CD4-positive, alpha-beta T cell (primary cell): ENCODE measurements around the gene RNF207. TPM values are rescaled to one million over a fixed set of nuclear protein-coding genes. Genes with fewer than 3 reads are reported as not detected.
A peak's percentile ranks its signal among the peaks of the same experiment; 100 is the strongest.

Source experiments
- ATAC-seq: fragments of 200-7000 bp; cut with Tn5 transposase; one replicate; pipeline ENCODE4 v1.10.0; 2022; ENCODE audit warnings: mild to moderate bottlenecking; ENCODE audit not compliant: poor library complexity
- CTCF ChIA-PET: fragments of 350-600 bp; sonication (Branson Sonifier 250); formaldehyde crosslinking; loops from one replicate; lab custom pipeline; 2021; ENCODE audit warnings: antibody characterized with exemption, inconsistent platforms; lab: Charles Lee
- POLR2A ChIA-PET: fragments of 350-600 bp; sonication (Branson Sonifier 250); formaldehyde crosslinking; loops from one replicate; lab custom pipeline; 2021; ENCODE audit warnings: antibody characterized with exemption, inconsistent platforms; lab: Charles Lee
- DNase-seq, 14 experiments: peaks; one replicate each; pipeline ENCODE4 v3.0.0-alpha.2; 2013 to 2020; ENCODE audit warnings: mixed read lengths in 2 of 14
- H3K27ac ChIP-seq, 2 donors: one replicate each; pipeline versions ENCODE4 v1.5.1 to v1.7.0; 2013; ENCODE audit warnings: low read length in 2 of 2, low read depth in 1 of 2, mild to moderate bottlenecking in 1 of 2
- H3K27me3 ChIP-seq, 2 experiments: 1 replicate in 1 of 2; 2 replicates in 1 of 2; pipeline versions ENCODE4 v1.6.1 to v1.7.0; 2013; ENCODE audit warnings: low read length in 2 of 2, control low read depth in 1 of 2, mild to moderate bottlenecking in 1 of 2, moderate library complexity in 1 of 2; ENCODE audit not compliant: insufficient read depth in 2 of 2, control insufficient read depth in 1 of 2
- H3K36me3 ChIP-seq: one replicate; pipeline ENCODE4 v1.6.1; 2013; ENCODE audit warnings: low read length, control low read depth; ENCODE audit not compliant: insufficient read depth
- H3K4me1 ChIP-seq: one replicate; pipeline ENCODE4 v1.6.1; 2013; ENCODE audit warnings: low read length, control low read depth; ENCODE audit not compliant: insufficient read depth
- H3K4me3 ChIP-seq: one replicate; pipeline ENCODE4 v1.5.1; 2013; ENCODE audit warnings: mild to moderate bottlenecking, low read length, moderate library complexity
- H3K9me3 ChIP-seq, 2 experiments: 1 replicate in 1 of 2; 2 replicates in 1 of 2; pipeline versions ENCODE4 v1.6.1 to v1.7.0; 2013; ENCODE audit warnings: low read length in 2 of 2, mild to moderate bottlenecking in 2 of 2, control low read depth in 1 of 2, moderate library complexity in 1 of 2; ENCODE audit not compliant: control insufficient read depth in 1 of 2, insufficient read depth in 1 of 2
- H3K27ac Mint-ChIP-seq: one replicate; pipeline ENCODE4 v1.8.0; 2020; ENCODE audit warnings: mixed read lengths
- H3K27me3 Mint-ChIP-seq: one replicate; pipeline ENCODE4 v1.8.0; 2021; ENCODE audit warnings: mixed read lengths
- H3K36me3 Mint-ChIP-seq: one replicate; pipeline ENCODE4 v1.8.0; 2021; ENCODE audit warnings: low read depth, mixed read lengths
- H3K4me1 Mint-ChIP-seq: one replicate; pipeline ENCODE4 v1.8.0; 2021; ENCODE audit warnings: low read depth, mixed read lengths
- H3K4me3 Mint-ChIP-seq: one replicate; pipeline ENCODE4 v1.8.0; 2020; ENCODE audit warnings: mild to moderate bottlenecking, mixed read lengths
- H3K9me3 Mint-ChIP-seq: one replicate; pipeline ENCODE4 v1.8.0; 2020; ENCODE audit warnings: mixed read lengths
- CTCF ChIP-seq: fragments of 200-600 bp; IDR thresholded peaks from one replicate; pipeline ENCODE4 v1.8.0; 2022; ENCODE audit warnings: antibody characterized with exemption, mild to moderate bottlenecking
- intact Hi-C, 2 experiments: fragments of 100-400 bp; cut with DNase I in 1 of 2; cut with micrococcal nuclease in 1 of 2; formaldehyde crosslinking; loops; one replicate each; pipeline versions ENCODE4 v1.15.1 to v1.9.0; 2023 to 2025; cut with DNase I, micrococcal nuclease
- total RNA-seq, 174 experiments: library from RNA in 2 of 174; stranded (reverse) in 2 of 174; gene quantifications; one replicate each; pipeline ENCODE4 v1.2.3 and lab custom pipeline; 2021 to 2026

The RNF207 gene
- total RNA-seq, 2 experiments from 2014 or later, result 5.4 to 6.8 TPM

DNA sequence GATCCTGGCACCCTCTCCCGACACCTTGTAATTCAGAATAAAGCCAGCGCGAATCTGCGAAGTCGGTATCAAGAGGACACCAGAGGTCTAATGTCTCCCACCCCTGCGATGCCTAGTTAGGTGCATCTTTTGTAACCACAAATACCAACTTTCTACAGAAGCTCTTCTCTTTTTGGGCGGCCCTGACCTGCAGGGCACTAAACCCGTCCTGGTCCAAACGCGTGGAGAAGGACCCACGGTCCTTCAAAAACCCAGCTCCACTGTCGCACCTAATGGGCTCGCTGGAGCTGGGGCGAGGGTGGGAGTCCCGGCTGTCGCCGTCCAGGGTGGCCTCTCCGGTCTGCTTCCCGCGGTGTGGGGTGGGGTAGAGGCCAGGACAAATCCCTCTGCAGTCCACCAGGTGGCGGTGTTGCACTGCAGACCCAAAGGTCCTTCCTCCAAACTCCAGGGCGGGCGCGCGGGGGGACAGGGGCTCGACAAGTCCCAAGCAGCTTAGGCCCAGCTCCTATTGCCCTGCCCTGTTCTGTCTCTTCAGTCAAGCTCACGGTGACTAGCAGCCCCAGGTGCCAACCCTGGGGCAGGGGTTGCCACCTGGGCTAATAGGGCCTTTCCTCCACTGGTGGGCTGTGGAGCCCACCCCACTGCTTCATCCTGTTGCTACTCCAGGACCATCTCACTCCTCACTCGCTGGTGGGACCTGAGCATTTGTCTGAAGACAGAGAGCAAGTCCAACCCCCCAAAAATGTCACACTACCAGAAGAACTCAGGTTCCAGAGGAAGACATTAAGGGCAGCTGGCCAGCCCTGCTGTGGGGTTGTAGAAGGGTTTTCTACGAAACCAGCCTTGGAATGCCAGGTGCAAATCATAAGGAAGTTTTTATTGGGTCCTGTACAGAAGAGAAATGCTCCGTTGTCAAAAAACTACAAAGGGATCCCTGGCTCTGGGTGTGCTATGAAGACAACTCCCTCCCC, 40.9 kb downstream of the RNF207 start:
- Histone ChIP-seq H3K4me3 (no peak overlapping the region), H3K27me3 (peaks cover 68 to 78% of the 10 kb centered on the region in 2 experiments), H3K36me3 (no peaks in the 10 kb centered on the region), H3K9me3 (peaks cover 0 to 29% of the 10 kb centered on the region in 2 experiments), H3K4me1 (peaks cover 32% of the 10 kb centered on the region), H3K27ac (no peak overlapping the region)
- DNase-seq, result peak; percentile 68 to 89 (median 74)
- ChIA-PET POLR2A (interaction anchor here (1.7 kb wide), 1 partner anchor 101 kb away, joined by 5 read pairs; no protein-coding TSS in a partner anchor), CTCF (interaction anchor here (0.5 to 1.7 kb wide), 11 partner anchors 11 to 246 kb away, joined by 3 to 8 read pairs (median 5); partner anchors contain the start of genes ICMT and RPL22)
- Mint-ChIP-seq H3K36me3 (no peaks in the 10 kb centered on the region), H3K4me3 (peak overlapping the region; percentile 81), H3K9me3 (no peaks in the 10 kb centered on the region), H3K27me3 (peaks cover 68% of the 10 kb centered on the region), H3K27ac (peak overlapping the region; percentile 71), H3K4me1 (peaks cover 15% of the 10 kb centered on the region)
- TF ChIP-seq CTCF, result peak; percentile 85
- intact Hi-C loops, result loop anchor here (1.0 to 5.0 kb wide), 7 partner anchors 97 to 734 kb away; no protein-coding TSS in a partner anchor
- peak; percentile 79 for ATAC-seq

- POLR2A ChIA-PET, result no interaction called here
- H3K27ac ChIP-seq, result no peak overlapping the region
- no peak overlapping the region for H3K27ac Mint-ChIP-seq
- H3K27me3 Mint-ChIP-seq, result peaks cover 70% of the 10 kb centered on the region
- no peaks in the 10 kb centered on the region for H3K36me3 ChIP-seq
- ATAC-seq, result no peak
- CTCF ChIA-PET, result interaction anchor here (0.6 to 1.4 kb wide), 2 partner anchors 49 to 125 kb away, joined by 3 to 8 read pairs; partner anchors contain the start of gene RPL22
- H3K9me3 ChIP-seq, result peaks cover 0 to 26% of the 10 kb centered on the region in 2 experiments
- H3K4me3 Mint-ChIP-seq, result no peak overlapping the region
- no peak for TF ChIP-seq CTCF
- intact Hi-C loops, result loop anchor here (1.0 to 5.0 kb wide), 5 partner anchors 96 to 735 kb away; no protein-coding TSS in a partner anchor
- H3K9me3 Mint-ChIP-seq, result no peaks in the 10 kb centered on the region
- DNase-seq, result no peak
- peaks cover 67 to 78% of the 10 kb centered on the region in 2 experiments for H3K27me3 ChIP-seq
- peaks cover 15% of the 10 kb centered on the region for H3K4me1 Mint-ChIP-seq
- no peak overlapping the region for H3K4me3 ChIP-seq
- no peaks in the 10 kb centered on the region for H3K36me3 Mint-ChIP-seq
- peaks cover 28% of the 10 kb centered on the region for H3K4me1 ChIP-seq
Observed at GRCh38 chr1:6247651-6248050, 41.7 kb downstream of the RNF207 start.

DNA sequence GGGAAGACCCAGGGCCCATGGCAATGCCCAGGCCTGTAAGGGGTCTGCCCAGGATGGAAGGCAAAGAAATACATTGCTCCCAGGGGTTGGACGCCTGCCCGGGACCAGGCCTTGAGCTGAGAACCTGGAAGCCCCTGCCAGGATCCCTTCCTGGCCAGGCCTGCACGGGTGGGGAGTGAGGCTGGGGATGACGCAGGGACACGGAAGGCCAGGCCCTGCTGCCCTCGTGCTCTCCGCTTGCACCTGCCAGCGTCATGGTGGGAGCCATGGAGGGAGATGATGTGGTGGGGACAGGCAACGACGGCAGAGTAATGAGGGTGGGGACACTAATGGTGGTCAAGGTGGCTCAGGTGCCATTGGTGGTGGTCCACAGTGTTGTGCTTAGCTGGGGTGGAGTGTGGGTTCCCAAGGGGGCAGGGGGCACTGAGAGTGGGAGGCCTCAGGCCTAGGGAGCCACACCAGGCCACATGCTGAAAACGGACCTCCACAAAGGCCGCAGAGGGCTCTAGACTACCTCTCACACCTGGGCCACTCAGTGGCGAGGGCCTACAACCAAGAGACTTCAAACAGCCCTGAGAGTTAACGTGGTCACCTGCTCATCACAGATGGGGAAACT, 42.4 kb downstream of the RNF207 start:
- POLR2A ChIA-PET, result no interaction called here
- no peaks in the 10 kb centered on the region for H3K36me3 ChIP-seq
- peaks cover 62 to 72% of the 10 kb centered on the region in 2 experiments for H3K27me3 ChIP-seq
- Mint-ChIP-seq H3K4me1 (peaks cover 15% of the 10 kb centered on the region), H3K4me3 (no peak overlapping the region), H3K36me3 (no peaks in the 10 kb centered on the region), H3K27ac (no peak overlapping the region), H3K27me3 (peaks cover 70% of the 10 kb centered on the region), H3K9me3 (no peaks in the 10 kb centered on the region)
- H3K9me3 ChIP-seq, result peaks cover 0 to 21% of the 10 kb centered on the region in 2 experiments
- no peak for TF ChIP-seq CTCF
- no peak overlapping the region for H3K4me3 ChIP-seq
- H3K27ac ChIP-seq, result no peak overlapping the region
- intact Hi-C loops, result loop anchor here (5.0 kb wide), 2 partner anchors 141 to 736 kb away; no protein-coding TSS in a partner anchor
- CTCF ChIA-PET, result interaction anchor here (0.6 kb wide), 1 partner anchor 124 kb away, joined by 3 read pairs; no protein-coding TSS in a partner anchor
- peaks cover 28% of the 10 kb centered on the region for H3K4me1 ChIP-seq
- ATAC-seq (no peak), DNase-seq (no peak)
